Trophoblast cell (in vitro differentiated cells and primary cell): ENCODE results near the gene NDRG2.

Experiments used
- DNase-seq, 2 donors: peaks; one replicate each; pipeline ENCODE4 v3.0.0-alpha.2; 2016
- H2AFZ ChIP-seq: 2 replicates; pipeline ENCODE4 v1.6.1; 2013; ENCODE audit warnings: low read length, moderate library complexity, mild to moderate bottlenecking; ENCODE audit not compliant: insufficient read depth, poor library complexity
- H2AK5ac ChIP-seq: 2 replicates; pipeline ENCODE4 v1.6.1; 2013; ENCODE audit warnings: mild to moderate bottlenecking, low read length
- H2BK120ac ChIP-seq: 2 replicates; pipeline ENCODE4 v1.6.1; 2013; ENCODE audit warnings: low read length, mild to moderate bottlenecking, moderate library complexity; ENCODE audit not compliant: insufficient read depth, poor library complexity
- H2BK12ac ChIP-seq: 2 replicates; pipeline ENCODE4 v1.6.1; 2013; ENCODE audit warnings: mild to moderate bottlenecking, low read length, moderate library complexity
- H2BK5ac ChIP-seq: 2 replicates; pipeline ENCODE4 v1.6.1; 2013; ENCODE audit warnings: low read length, low read depth, moderate library complexity, mild to moderate bottlenecking; ENCODE audit not compliant: poor library complexity
- H3K14ac ChIP-seq: 2 replicates; pipeline ENCODE4 v1.6.1; 2013; ENCODE audit warnings: mild to moderate bottlenecking, low read length
- H3K18ac ChIP-seq: 2 replicates; pipeline ENCODE4 v1.6.1; 2013; ENCODE audit warnings: mild to moderate bottlenecking, low read length
- H3K23ac ChIP-seq: 2 replicates; pipeline ENCODE4 v1.6.1; 2013; ENCODE audit warnings: low read length
- H3K27ac ChIP-seq: 2 replicates; pipeline ENCODE4 v1.5.1; 2013; ENCODE audit warnings: low read depth, mild to moderate bottlenecking, inconsistent platforms, low read length, moderate library complexity
- H3K27me3 ChIP-seq: 2 replicates; pipeline ENCODE4 v1.6.1; 2013; ENCODE audit warnings: inconsistent platforms, mild to moderate bottlenecking, low read length, moderate library complexity; ENCODE audit not compliant: insufficient read depth
- H3K36me3 ChIP-seq, 2 experiments: 1 replicate in 1 of 2; 2 replicates in 1 of 2; pipeline ENCODE4 v1.6.1; 2013; ENCODE audit warnings: low read length in 2 of 2, mild to moderate bottlenecking in 2 of 2, moderate library complexity in 1 of 2; ENCODE audit not compliant: insufficient read depth in 2 of 2, control insufficient read depth in 1 of 2
- H3K4ac ChIP-seq: 2 replicates; pipeline ENCODE4 v1.6.1; 2013; ENCODE audit warnings: low read depth, mild to moderate bottlenecking, low read length, moderate library complexity
- H3K4me1 ChIP-seq, 2 experiments: 1 replicate in 1 of 2; 2 replicates in 1 of 2; pipeline ENCODE4 v1.6.1; 2013; ENCODE audit warnings: low read length in 2 of 2, mild to moderate bottlenecking in 2 of 2, moderate library complexity in 1 of 2; ENCODE audit not compliant: insufficient read depth in 2 of 2, control insufficient read depth in 1 of 2
- H3K4me2 ChIP-seq: 2 replicates; pipeline ENCODE4 v1.6.1; 2013; ENCODE audit warnings: inconsistent platforms, mild to moderate bottlenecking, low read length, moderate library complexity
- H3K4me3 ChIP-seq: 2 replicates; pipeline ENCODE4 v1.5.1; 2013; ENCODE audit warnings: mild to moderate bottlenecking, low read depth, low read length, inconsistent platforms
- H3K79me1 ChIP-seq: one replicate; pipeline ENCODE4 v1.6.1; 2013; ENCODE audit warnings: low read length
- H3K79me2 ChIP-seq: 2 replicates; pipeline ENCODE4 v1.6.1; 2013; ENCODE audit warnings: low read length, mild to moderate bottlenecking; ENCODE audit not compliant: control insufficient read depth, insufficient read depth, poor library complexity
- H3K9ac ChIP-seq: 2 replicates; pipeline ENCODE4 v1.6.1; 2013; ENCODE audit warnings: mild to moderate bottlenecking, low read length
- H3K9me3 ChIP-seq: 2 replicates; pipeline ENCODE4 v1.6.1; 2013; ENCODE audit warnings: low read depth, mild to moderate bottlenecking, control low read depth, inconsistent platforms, low read length; ENCODE audit not compliant: insufficient read depth
- H4K12ac ChIP-seq: 2 replicates; pipeline ENCODE4 v1.6.1; 2013; ENCODE audit warnings: low read depth, mild to moderate bottlenecking, low read length, moderate library complexity
- H4K8ac ChIP-seq: 2 replicates; pipeline ENCODE4 v1.6.1; 2013; ENCODE audit warnings: low read depth, mild to moderate bottlenecking, low read length, moderate library complexity
- H4K91ac ChIP-seq: one replicate; pipeline ENCODE4 v1.6.1; 2013; ENCODE audit warnings: low read depth, mild to moderate bottlenecking, low read length, moderate library complexity
- WGBS: extraction: QIAGEN DNeasy Blood & Tissue Kit; methylation state at CpG from one replicate; pipeline ENCODE4 v1.1.7; 2013; ENCODE audit warnings: missing lambda C conversion rate; ENCODE audit not compliant: insufficient read length, insufficient coverage; ENCODE audit errors: extremely low coverage; 5-methylcytosine and 5-hydroxymethylcytosine counted together

Gene NDRG2

DNA sequence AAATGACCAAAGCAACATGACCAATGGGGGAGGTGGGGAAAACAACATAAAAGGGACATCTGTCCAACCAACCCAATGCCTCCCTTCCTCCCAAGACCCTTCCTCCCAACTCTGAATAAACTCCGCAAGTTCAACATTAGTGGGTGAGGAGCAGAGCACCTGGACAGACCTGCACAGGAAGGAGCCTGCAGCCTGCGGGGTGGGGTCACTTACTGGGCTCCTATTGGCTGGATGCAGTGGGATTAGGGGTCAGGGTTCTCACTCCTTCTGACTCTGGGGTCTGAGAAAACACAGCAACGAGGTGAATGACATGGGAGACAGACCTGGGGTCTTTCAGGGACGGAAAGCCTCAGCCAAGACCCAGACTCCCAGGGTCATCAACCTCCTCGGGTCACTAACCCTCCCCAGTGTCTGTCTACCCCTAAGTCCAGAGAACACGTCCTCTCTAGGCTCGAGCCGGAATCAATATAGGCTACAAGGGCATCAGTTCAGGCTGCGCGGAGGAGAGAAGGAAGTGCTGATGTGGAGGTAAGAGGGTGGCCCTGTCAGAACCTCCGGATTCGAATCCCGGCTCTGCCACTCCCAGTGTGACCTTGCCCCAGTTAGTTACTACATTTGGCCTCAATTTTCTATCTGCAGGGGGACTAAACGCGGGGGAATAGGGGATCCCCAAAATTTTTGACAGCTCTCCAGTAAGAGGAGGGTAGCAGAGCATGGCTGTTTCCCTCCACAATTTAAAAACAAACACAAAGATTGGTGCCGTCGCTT, 860 bp downstream of the NDRG2 start:
- H2AFZ ChIP-seq: no peak overlapping the region
- peak overlapping the region; percentile 63 for H2AK5ac ChIP-seq
- H3K23ac ChIP-seq: no peak overlapping the region
- H4K91ac ChIP-seq: peak overlapping the region; percentile 89
- peak overlapping the region; percentile 97 for H3K14ac ChIP-seq
- no peak overlapping the region for H3K9ac ChIP-seq
- peak overlapping the region; percentile 85 for H3K4me2 ChIP-seq
- peaks cover 27 to 30% of the 10 kb centered on the region in 2 experiments for H3K4me1 ChIP-seq
- H3K18ac ChIP-seq: peak overlapping the region; percentile 99
- H4K8ac ChIP-seq: peak overlapping the region; percentile 99
- H3K9me3 ChIP-seq: no peaks in the 10 kb centered on the region
- no peak for DNase-seq
- peak overlapping the region; percentile 71 for H2BK5ac ChIP-seq
- H3K36me3 ChIP-seq: no peaks in the 10 kb centered on the region
- no CpG with 5 or more reads among the region's 17 CpGs for WGBS
- peak overlapping the region; percentile 81 for H4K12ac ChIP-seq
- no peak overlapping the region for H3K27ac ChIP-seq
- peaks cover 6% of the 10 kb centered on the region for H3K79me2 ChIP-seq
- peak overlapping the region; percentile 80 for H3K4me3 ChIP-seq
- peaks cover 9% of the 10 kb centered on the region for H3K79me1 ChIP-seq
- H2BK12ac ChIP-seq: peak overlapping the region; percentile 95
- H2BK120ac ChIP-seq: peak overlapping the region; percentile 87
- H3K4ac ChIP-seq: peak overlapping the region; percentile 73
- no peaks in the 10 kb centered on the region for H3K27me3 ChIP-seq

DNA sequence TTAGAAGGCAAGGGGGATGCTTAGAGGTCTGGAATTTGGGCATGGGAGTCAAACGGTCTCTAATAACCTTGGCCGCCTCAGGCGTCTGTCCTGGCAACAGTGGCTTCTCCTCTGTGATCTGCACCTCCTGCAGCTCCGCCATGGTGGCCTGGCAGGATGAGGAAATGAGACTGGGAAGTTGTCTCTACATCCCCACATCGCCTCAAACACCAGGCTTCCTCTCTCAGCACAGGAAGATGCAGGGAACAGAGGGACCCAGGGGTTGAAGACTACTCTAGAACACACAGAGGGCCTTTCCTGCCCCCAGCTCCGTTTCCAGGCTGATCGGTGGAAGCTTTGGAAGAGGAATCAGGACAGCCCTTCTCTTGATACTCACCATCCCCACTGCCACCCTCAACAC, 1.7 kb downstream of the NDRG2 start:
- Histone ChIP-seq H4K8ac (no peak overlapping the region), H2BK5ac (no peak overlapping the region), H3K79me2 (peaks cover 6% of the 10 kb centered on the region), H3K9me3 (no peaks in the 10 kb centered on the region), H3K4me2 (no peak overlapping the region), H4K91ac (no peak overlapping the region), H3K14ac (no peak overlapping the region), H3K18ac (no peak overlapping the region), H2AK5ac (no peak overlapping the region), H3K4ac (no peak overlapping the region), H3K9ac (no peak overlapping the region), H3K23ac (no peak overlapping the region), H3K36me3 (peaks cover 0 to 2% of the 10 kb centered on the region in 2 experiments), H2AFZ (no peak overlapping the region), H3K4me1 (peaks cover 27 to 30% of the 10 kb centered on the region in 2 experiments), H3K4me3 (no peak overlapping the region), H3K79me1 (peaks cover 9% of the 10 kb centered on the region), H4K12ac (no peak overlapping the region), H2BK120ac (no peak overlapping the region), H3K27ac (no peak overlapping the region), H2BK12ac (no peak overlapping the region), H3K27me3 (no peaks in the 10 kb centered on the region)
- no CpG with 5 or more reads among the region's 7 CpGs for WGBS
- no peak for DNase-seq

DNA sequence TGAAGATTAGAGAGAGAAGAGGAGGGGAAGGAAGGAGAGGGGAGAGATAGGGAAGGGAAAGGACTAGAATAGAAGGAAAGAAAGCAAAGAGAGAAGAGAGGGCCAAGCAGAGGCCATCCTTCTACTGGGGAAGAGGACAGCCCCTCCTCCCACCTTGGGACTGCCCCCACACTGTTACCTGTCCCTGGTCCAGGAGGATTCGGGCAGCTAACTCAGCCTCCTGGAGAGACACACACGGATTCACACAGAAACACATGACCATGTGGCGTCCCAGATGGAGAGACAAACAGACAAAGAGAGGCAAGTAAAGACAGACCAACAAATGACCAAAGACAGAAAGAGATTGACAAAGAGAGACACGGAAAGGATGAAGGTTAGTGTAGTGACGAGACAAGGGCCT, 2.2 kb downstream of the NDRG2 start:
- Histone ChIP-seq H2AK5ac (no peak overlapping the region), H3K9ac (no peak overlapping the region), H3K18ac (no peak overlapping the region), H2BK12ac (no peak overlapping the region), H3K23ac (no peak overlapping the region), H3K27ac (no peak overlapping the region), H4K12ac (no peak overlapping the region), H4K91ac (no peak overlapping the region), H3K79me2 (peaks cover 6% of the 10 kb centered on the region), H3K4ac (no peak overlapping the region), H2BK5ac (no peak overlapping the region), H3K4me1 (peaks cover 27 to 30% of the 10 kb centered on the region in 2 experiments), H2AFZ (no peak overlapping the region), H3K79me1 (peaks cover 9% of the 10 kb centered on the region), H3K9me3 (no peaks in the 10 kb centered on the region), H3K27me3 (no peaks in the 10 kb centered on the region), H2BK120ac (no peak overlapping the region), H4K8ac (no peak overlapping the region), H3K14ac (no peak overlapping the region), H3K36me3 (peaks cover 0 to 6% of the 10 kb centered on the region in 2 experiments), H3K4me3 (no peak overlapping the region), H3K4me2 (no peak overlapping the region)
- no CpG with 5 or more reads among the region's 5 CpGs for WGBS
- DNase-seq: no peak

DNA sequence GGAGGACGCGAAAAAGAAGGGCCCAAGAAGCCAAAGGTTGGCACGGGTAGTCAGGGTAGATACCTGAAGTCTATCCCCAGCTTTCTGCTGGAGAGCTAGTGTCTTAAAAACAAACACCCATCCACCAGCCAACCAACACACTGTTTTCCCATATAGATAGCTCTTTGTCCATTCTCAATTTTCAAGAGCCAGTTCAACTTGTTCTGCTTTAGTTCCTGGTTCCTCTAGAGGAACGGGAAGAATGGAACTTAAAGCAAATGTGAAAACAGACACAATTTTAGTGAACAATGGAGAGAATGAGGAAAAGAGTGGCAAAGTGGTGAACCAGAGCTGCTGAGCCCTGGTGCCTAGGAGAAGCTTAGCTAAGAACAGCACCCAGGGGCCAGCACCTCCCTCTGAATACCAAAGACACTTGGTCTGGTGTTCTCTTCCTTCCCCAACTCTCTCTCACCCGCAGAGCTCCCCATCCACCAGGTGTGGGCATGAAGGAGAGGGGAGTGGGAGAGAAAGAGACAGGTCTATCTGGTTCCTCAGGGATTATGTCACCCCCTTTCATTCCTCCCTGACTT, 3.8 kb downstream of the NDRG2 start:
- WGBS: no CpG with 5 or more reads among the region's 5 CpGs

More for the DNA sequence above, 3.8 kb downstream of the NDRG2 start:
- H3K23ac ChIP-seq: no peak overlapping the region
- no peak overlapping the region for H2AK5ac ChIP-seq
- no peaks in the 10 kb centered on the region for H3K27me3 ChIP-seq
- no peak overlapping the region for H3K4me3 ChIP-seq
- H4K91ac ChIP-seq: no peak overlapping the region
- H3K27ac ChIP-seq: no peak overlapping the region
- no peak overlapping the region for H2BK120ac ChIP-seq
- H4K8ac ChIP-seq: no peak overlapping the region
- H3K4ac ChIP-seq: no peak overlapping the region
- no peak overlapping the region for H2AFZ ChIP-seq
- no peak overlapping the region for H2BK5ac ChIP-seq
- H3K36me3 ChIP-seq: peaks cover 0 to 10% of the 10 kb centered on the region in 2 experiments
- no peak overlapping the region for H3K4me2 ChIP-seq
- no peaks in the 10 kb centered on the region for H3K9me3 ChIP-seq
- no peak overlapping the region for H3K14ac ChIP-seq
- DNase-seq: peak; percentile 16 to 72
- no peak overlapping the region for H4K12ac ChIP-seq
- H3K79me2 ChIP-seq: peaks cover 6% of the 10 kb centered on the region
- no peak overlapping the region for H3K9ac ChIP-seq
- no peak overlapping the region for H3K18ac ChIP-seq
- no peak overlapping the region for H2BK12ac ChIP-seq
- H3K79me1 ChIP-seq: peaks cover 9% of the 10 kb centered on the region
- peaks cover 17 to 21% of the 10 kb centered on the region in 2 experiments for H3K4me1 ChIP-seq
